Measurements from ENCODE around the gene BCHE.

DNA sequence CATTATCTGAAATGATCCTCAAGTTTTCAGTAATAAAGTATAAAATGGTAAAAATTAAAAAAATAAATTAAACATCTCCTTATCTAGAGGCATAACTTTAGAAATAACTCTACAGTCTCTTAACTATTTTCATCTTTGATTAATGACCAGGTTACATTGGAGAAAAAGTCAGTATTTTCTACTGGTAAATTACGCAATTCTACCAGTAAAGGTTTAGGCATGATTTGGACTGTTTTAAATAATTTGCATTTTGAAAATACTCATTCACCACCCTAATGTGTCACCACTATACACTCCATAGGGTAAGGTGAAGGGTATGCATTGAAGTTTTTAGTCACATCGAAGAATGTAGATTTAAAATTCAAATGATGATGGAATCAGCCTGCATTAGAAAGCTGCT, 45.9 kb upstream of the BCHE start:
- TF ChIP-seq, protein P1, sequence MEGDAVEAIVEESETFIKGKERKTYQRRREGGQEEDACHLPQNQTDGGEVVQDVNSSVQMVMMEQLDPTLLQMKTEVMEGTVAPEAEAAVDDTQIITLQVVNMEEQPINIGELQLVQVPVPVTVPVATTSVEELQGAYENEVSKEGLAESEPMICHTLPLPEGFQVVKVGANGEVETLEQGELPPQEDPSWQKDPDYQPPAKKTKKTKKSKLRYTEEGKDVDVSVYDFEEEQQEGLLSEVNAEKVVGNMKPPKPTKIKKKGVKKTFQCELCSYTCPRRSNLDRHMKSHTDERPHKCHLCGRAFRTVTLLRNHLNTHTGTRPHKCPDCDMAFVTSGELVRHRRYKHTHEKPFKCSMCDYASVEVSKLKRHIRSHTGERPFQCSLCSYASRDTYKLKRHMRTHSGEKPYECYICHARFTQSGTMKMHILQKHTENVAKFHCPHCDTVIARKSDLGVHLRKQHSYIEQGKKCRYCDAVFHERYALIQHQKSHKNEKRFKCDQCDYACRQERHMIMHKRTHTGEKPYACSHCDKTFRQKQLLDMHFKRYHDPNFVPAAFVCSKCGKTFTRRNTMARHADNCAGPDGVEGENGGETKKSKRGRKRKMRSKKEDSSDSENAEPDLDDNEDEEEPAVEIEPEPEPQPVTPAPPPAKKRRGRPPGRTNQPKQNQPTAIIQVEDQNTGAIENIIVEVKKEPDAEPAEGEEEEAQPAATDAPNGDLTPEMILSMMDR (IDR thresholded peaks at IDR 0.05): no peak
- no peak for TF ChIP-seq EP300 (IDR thresholded peaks at IDR 0.05)
- TF ChIP-seq POLR2A (IDR thresholded peaks at IDR 0.05): no peak
- no peak for TF ChIP-seq POLR2AphosphoS5 (IDR thresholded peaks at IDR 0.05)
